Measurements from ENCODE around the gene CRISPLD2.
A peak's percentile ranks its signal among the peaks of the same experiment; 100 is the strongest.
"Not testable (repeated sequence)": the region's sequence is repeated elsewhere in the genome, so short reads cannot be mapped to it uniquely, and the experiment has no call there.

The CRISPLD2 gene

DNA sequence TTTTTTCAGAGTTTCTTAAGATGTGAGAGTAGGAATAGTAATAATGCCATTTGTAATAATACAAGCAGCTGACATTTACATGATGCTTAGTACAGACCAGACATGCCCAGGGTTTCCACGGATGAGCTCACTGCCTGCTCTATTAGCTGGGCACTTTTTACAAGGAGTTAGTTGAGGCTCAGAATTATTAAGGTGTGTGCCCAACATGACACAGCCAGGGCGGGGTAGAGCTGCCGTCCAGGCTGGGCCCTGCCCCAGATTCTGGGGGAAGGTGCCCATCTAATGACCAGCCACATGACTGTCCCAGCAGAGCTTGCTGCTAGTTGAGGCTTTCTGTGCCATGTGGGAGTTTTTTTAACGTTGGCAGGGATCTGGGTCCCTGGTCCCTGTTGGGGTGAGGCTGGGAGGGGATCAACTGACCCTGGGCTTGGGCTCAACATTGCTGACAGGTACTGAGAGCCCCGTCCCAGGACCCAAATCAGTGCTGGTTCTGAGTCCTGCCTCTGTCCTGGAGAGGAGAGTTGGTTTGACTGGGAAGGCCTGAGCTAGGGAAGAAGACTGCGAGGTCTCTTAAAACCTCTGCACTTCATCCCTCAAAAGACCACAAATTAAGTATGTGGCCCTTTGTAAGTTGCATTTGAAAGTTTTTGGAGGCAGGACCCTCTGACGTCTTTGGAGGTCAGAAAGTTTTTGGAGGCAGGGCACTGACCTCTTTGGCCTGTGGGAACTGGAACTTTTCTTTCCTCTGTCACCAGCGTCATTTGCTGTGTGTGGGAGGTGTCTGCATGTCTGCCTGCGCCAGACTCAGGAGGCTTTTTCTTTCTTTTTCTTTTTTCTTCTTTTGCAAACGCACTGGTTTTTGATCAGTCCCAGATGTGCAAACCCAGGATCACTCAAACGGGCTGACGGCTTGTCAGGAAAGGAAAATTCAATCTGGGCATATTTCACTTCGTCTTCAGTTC is 2.2 kb downstream of the CRISPLD2 start:
- no peak for DNase-seq (ENCODE audit: low read depth, low spot score)

DNA sequence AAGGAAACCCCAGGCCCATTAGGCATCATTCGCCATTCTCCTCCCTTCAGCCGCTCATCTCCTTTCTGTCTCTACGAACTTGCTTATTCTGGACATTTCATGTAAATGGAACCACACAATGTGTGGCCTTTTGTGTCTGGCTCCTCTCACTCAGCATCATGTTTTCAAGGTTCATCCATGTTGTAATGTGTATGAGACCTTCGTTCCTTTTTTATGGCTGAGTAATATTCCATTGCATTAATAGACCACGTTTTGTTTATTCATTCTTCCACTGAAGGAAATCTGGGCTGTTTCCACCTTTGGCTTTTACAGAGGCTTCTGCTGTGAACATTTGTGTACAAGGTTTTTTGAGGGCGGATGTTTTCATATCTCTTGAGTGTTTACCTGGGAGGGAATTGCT is 3.2 kb downstream of the CRISPLD2 start:
- no peak for DNase-seq (ENCODE audit: low read depth, low spot score)

DNA sequence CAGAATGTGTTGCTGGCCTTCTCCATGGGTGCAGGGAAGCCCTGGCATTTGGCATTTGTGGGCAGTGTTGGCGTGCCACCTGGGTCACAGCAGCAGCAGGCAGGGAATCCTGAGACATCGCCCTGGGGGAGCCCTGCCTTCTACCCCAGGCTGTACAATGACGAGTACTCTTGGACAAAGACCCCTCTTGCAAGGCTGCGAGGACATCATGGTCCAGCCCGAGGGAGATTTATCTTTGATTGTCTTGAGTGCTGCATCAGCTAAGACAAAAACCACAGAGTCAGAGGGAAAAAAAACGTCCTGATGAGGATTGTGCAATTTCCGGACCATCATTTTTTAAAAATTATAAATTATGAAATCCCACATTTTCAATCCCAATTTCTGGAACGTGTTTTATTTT is 3.7 kb downstream of the CRISPLD2 start:
- no peak for DNase-seq (ENCODE audit: low read depth, low spot score)

DNA sequence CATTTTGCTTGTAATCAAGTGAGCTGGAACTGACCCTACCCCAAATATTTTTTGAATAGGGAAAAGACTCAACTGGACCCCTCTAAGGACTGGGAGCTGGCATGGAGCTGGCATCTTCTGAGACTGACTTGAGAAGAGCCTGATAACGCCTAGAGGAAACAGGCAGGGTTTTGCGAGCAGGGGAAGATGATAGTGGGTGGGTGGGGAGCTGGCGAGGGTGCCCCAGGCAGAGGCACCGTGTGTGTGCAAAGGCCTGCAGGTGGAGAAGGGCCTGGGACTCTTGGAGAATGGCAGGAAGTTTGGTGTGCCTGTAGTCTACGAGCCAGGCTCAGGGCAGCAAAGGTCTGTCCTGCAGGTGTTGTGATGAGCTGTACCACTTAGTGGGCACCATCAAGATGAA is 4.1 kb downstream of the CRISPLD2 start:
- no peak for DNase-seq (ENCODE audit: low read depth, low spot score)

DNA sequence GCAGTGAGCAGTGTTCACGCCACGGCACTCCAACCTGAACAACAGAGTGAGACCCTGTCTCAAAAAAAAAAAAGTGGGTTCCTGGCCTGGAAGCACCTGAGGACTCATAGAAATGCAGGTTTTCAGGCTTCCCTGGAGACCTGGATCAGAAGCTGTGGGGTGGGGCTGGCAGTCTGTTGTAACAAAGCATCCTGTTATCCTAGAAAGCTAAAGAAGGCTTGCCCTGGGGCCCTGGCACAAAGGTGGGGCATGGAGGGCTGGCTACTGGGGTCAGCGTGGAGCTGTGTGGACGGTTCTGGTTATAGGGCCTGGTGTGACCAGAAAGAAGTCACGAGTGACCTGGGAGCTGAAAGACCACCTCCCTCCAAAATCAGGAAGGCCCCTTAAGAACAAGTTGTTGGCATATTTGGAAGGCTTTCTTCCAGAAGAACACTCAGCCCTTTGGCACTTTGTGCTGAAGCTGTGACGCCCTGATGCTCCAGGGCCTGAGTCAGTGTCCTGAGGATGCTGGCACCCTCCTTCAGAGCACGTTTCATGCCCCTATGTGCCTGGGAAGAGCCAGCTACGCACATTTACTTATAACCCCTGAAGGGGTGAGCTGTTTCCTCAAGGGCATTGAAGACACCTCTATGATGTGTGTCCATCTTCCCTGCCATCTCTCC is 6.2 kb downstream of the CRISPLD2 start:
- DNase-seq (ENCODE audit: low read depth, low spot score): no peak

DNA sequence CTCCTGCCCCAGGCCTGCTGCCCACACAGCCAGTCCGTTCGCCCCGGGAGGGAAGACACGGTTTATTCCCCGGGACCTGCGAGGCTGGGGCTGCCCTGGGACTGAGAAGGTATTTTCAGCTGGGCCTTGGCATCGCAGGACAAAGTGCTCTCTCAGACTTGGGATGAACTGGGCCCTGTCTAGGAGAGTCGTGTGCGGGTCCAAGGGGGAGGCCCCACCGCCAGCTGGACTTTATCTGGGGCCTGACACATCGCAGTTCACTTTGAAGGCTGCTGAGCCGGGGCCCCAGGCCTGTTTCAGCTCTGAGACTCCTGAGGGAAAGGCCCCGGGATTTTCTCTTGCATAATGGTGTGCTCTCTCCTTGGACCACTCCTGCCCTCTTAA is 6.8 kb downstream of the CRISPLD2 start:
- DNase-seq (ENCODE audit: low read depth, low spot score): no peak

DNA sequence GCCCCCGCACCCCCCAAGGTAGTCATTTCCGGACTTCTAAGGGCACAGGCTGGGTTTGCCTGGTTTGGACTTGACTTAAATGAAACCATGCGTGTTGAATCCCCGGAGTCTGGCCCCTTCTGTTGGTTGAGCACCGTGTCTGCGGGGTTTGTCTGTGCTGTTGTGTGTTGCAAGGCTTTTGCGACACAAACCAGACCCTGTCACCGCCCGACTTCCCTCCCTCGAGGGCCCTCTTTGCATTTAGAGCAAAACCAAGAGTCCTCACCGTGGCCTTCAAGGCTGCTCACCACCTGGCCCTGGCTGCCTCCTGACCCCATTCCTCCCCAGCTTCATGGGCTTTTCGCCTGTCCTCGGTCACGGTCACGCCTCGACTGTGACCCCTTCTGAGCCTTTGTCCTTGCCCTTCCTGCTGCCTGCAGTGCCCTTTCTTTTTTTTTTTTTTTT is 7.4 kb downstream of the CRISPLD2 start:
- no peak for DNase-seq (ENCODE audit: low read depth, low spot score)

DNA sequence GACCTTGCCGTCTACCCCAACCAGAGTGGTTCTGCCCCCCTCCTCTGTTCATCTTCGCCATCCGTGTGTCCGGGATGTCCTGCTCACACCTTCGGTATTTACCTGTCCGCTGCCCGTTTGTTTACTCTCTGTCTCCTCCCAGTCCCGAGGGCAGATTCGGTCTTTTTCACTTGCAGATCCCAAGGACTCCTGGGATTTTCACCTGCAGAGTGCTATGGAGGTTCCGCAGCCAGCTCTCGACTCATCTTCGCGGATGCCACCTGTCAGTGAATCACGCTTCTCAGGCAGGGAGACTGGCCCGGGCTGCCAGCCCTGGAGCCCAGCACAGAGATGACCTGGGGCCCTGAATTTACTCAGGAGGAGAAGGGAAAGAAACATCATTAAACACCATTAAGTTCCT is 8.1 kb downstream of the CRISPLD2 start:
- no peak for DNase-seq (ENCODE audit: low read depth, low spot score)

DNA sequence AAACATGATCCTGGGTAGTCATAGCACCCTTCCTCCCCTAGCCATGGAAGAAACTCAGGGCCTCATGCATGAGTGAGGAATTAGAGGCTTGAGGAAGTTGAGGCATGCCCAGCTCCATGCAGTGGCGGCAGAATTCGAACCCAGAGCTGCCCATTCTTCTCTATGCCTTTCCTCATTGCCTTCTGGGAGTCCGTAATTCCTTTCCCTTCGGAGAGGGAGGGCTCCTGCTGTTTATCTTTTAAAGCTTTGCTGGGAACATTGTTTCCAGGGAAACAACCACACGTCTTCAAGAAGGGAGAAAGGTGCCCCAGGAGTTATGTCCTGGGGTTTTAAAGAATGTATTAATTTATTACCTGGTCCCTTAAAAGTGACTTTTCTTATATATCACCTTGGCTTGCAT is 8.5 kb downstream of the CRISPLD2 start:
- no peak for DNase-seq (ENCODE audit: low read depth, low spot score)

DNA sequence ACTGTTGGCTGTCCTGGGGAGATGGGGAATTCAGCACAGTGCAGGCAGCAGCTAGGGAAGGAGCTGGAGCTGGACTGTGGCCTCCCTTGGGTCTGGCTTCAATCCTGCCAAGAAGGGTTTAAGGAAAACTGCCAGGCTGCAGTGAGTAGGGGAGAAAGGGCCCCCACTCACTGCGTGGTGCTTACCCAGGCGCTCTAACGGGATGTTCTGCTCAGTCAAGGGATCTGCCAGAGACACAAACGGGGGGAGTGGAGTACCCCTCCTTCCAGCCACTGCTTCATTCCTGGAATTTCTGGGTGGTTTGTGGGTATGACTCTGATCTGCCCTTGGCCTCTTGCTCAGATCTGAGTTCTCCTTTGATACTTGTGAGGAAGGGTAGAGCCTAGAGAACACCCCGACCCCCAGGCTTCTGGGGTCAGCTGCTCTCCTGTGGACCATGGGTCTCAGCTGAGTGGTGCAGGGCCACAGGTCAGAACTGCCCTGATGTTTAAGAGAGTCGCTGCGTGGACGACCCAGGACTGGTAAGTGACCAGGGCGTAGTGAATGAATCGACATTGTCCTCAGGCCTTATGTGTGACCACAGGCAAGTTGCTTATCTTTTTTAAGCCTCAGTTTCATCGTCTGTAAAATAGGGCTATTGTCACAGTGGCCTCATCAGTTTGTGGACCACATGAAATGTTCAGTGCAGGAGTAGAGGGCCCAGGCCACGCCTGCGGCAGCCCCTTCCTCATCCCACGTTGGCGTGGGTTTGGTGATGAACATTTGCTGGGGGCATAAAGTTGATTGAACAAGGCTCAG is 9.6 kb downstream of the CRISPLD2 start:
- DNase-seq (ENCODE audit: low read depth, low spot score): peak; percentile 98

DNA sequence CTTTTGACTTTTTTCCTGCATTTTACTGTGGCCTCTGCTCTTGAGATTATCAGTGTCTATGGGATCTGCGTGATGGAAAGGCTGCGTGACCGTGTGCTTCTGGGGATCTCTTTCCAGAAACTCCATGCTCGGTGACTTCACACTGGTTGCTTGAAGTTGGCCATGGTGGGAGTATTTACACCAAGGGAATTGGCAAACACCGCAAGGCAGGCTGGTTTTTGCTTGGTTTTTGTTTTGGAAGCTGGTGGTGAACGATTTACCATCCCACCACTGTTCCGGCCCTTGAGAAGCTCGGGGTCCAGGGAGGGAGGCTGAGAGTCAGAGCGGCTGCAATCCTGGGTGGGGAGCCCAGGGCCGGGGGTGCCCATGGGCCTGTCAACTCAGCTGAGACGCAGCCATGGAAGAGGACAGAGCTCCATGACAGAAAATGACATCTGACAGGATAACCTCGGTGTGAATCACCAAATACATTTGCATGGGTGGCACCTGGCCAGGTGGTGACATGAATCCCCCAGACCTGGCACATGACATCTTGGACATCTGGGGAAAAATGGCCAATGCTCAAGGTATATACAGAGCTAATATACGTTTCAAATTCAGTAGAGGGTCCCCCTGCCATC is 11.1 kb downstream of the CRISPLD2 start:
- no peak for DNase-seq (ENCODE audit: low read depth, low spot score)

DNA sequence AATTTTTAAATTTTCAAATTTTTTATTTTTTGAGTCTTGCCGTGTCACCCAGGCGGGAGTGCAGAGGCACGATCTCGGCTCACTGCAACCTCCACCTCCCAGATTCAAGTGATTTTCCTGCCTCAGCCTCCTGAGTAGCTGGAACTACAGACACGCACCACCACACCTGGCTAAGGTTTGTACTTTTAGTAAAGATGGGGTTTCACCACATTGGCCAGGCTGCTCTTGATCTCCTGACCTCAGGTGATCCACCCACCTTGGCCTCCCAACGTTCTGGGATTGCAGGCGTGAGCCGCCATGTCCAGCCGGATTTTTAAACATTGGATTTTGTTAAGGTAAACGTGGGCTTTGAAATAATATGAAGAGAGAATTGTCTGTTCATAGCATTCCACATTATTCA is 11.9 kb downstream of the CRISPLD2 start:
- DNase-seq (ENCODE audit: low read depth, low spot score): not testable (repeated sequence)

DNA sequence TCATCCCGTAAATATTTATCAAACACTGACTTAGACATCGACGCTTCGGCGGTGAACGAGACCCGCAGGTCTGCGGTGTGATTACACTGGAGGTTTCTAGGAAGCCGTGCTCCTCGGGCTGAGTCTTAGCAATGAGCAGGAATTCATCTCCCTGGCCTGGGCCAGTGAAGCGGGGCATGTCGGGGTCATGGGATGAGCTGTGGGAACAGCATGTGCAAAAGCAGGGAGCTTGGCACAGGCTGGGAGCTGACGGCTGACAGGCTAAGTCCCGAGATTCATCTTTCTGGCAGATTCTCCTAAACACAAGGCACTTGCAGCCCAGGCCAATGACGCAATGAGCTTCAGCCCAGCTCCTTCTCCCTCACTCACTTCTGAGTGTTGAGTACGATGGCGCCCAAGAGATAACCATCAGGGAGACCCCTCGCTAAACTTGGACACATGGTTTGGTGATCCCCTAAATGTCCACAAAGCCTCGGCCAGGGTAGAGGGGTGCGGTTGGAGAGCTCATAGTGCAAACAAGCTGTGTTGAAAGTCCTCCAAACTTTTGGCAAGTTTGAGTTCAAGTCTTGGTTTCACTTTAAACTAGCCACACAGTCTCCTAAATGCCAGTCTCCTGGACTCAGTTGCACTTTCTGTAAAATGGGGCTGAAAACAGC is 12.8 kb downstream of the CRISPLD2 start:
- peak; percentile 91 for DNase-seq (ENCODE audit: low read depth, low spot score)

DNA sequence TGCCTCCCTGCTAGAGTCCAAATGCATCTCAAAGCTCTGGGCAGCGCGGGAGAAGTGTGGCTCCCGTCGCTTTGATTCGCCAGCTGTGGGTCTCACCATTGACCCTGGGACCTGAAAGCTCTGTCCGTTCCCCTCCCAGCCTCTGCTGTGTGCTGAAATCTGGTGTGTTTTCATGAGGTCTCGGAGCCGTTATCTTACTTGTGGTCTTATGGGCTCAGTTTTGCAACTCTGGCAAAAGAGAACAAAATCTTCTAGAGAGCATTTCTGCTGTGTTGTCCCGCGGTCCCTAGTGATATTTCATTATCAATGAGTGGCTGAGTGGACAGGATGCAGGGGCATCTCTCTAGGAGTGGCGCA is 13.3 kb downstream of the CRISPLD2 start:
- no peak for DNase-seq (ENCODE audit: low read depth, low spot score)

DNA sequence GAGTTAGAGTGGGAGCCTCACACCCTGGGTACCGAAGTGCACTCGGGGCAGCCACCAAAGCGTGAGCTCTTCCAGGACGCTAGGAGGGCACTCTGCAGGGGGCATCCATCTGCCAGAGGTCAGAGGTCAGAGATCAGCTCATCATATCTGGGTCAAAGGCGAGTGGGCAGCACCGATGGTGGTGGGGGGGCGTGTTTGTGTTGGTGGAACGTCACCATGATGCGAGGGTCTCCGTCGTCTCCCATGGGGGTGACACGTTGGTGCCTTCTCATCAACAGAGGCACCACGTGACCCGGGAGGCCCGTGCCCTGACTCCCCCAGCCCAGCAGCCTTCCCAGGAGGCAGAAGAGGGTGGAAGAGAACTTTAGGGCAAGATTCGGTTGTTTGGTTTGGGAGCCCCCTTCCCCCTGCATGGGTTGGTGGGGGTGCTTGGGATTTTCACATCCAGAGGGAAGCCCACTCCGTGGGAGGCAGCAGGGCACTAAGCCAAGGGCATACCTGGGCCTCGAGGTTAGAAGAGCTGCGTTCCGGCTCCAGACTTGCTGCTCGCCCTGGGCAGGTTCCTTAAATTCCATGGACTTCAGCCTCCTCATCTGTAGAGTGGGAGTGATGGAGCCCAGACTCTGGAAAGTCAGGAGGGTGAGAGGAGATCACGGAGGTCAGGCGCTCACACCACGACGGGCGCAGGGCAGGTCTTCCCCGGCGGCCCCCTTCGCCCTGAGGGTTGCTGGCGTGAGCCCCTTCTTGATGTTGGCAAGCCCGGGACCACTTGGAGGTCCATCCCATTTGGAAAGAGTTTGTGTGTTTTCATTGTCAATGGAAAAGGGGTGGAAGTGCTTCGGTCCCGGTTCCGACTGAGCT is 14.0 kb downstream of the CRISPLD2 start:
- DNase-seq (ENCODE audit: low read depth, low spot score): no peak

DNA sequence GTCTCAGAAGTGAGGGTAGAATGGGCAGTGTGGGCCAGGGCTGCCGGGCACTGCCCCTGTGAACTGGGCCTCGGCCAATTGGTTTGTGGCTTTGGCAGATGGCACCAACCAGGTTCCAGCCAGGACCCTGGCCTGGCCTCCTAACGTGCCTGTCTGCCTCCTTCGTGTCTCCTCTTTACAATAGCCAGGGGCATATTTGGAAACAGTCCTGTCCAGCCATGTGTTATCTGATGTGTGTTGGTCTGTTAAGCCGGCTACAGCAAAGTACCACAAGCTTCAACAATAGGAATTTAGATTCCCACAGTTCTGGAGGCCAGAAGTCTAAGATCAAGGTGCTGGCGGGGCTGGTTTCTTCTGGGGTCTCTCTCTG is 14.6 kb downstream of the CRISPLD2 start:
- DNase-seq (ENCODE audit: low read depth, low spot score): peak; percentile 91

DNA sequence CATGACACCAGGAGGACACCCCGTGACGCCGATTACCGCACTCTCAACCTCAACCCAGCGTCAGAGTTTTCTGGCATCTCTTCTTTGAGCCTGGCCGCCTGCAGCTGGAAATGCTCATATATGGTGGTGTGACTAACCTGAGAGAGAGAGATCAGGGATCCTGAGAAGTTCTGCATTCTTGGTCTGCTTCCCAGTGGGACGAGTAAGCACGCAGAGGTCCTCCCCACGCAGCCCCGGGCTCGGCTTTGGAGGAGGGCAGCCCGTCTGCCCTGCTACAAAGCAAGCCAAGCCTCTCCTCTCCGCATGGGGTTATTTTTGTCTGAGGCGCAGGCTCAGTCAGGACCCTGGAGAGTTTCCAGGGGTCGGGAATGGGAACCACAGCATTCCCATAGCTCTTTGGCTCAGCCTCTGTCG is 16.5 kb downstream of the CRISPLD2 start:
- DNase-seq (ENCODE audit: low read depth, low spot score): peak; percentile 100

DNA sequence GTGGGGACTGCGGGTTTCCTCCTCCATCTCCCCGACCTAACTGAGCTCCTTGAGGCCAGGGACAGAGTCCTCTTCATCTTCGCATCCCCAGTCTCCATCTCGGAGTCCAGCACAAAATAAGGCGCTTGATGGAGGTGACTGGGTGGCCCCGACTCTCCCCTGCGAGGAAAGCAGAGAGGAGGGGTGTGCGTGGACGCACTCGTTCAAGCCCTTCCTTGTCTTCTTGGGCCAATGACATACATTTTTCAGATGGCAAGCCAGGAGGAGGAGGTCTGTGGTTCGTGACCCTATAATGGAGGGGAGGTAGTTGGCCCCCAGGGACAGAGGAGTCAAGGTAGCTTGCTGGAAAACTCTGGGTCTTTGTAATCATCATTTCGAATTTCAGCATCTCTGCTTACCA is 17.2 kb downstream of the CRISPLD2 start:
- DNase-seq (ENCODE audit: low read depth, low spot score): no peak

DNA sequence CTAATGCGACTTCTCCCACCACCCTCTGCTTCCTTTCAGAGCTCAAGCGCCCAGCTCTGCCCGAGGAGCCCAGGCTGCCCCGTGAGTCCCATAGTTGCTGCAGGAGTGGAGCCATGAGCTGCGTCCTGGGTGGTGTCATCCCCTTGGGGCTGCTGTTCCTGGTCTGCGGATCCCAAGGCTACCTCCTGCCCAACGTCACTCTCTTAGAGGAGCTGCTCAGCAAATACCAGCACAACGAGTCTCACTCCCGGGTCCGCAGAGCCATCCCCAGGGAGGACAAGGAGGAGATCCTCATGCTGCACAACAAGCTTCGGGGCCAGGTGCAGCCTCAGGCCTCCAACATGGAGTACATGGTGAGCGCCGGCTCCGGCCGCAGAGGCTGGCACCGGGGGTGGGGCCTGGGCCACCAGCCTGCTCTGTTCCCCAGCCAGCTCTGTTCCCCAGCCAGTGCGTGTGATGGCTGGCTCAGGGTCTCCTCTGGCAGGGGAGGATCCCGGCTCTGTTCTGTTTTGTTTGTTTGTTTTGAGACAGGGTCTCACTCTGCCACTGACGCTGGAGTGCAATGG is 18.7 kb downstream of the CRISPLD2 start:
- DNase-seq (ENCODE audit: low read depth, low spot score): no peak

DNA sequence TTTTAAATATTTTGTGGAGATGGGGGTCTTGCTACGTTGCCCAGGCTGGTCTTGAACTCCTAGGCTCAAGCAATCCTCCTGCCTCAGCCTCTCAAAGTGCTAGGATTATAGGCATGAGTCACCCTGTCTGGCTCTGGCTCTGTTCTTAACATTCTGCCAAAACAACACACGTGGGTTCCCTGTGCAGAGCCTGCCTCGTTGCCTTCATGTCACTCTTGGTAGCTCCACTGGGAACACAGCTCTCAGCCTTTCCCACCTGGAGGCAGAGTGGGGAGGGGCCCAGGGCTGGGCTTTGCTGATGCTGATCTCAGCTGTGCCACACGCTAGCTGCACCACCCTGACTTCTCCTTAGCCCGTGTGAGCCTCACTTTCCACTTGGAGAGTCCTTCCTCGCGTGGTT is 19.3 kb downstream of the CRISPLD2 start:
- DNase-seq (ENCODE audit: low read depth, low spot score): peak; percentile 80

Measured in astrocyte of the hippocampus (primary cell).